HEK293T (cell line): ENCODE data around the gene HJURP.

Experiments used
- CTCF ChIA-PET: fragments of 350-600 bp; formaldehyde crosslinking; extraction: SDS; loops from one replicate; lab custom pipeline; 2021; ENCODE audit warnings: antibody characterized with exemption, inconsistent platforms; lab: Yijun Ruan, JAX
- POLR2A ChIA-PET: fragments of 350-600 bp; formaldehyde crosslinking; extraction: SDS; loops from one replicate; lab custom pipeline; 2020; ENCODE audit warnings: antibody characterized with exemption, inconsistent platforms; lab: Yijun Ruan, JAX
- DNase-seq: peaks from one replicate; pipeline ENCODE4 v3.0.0; 2012; ENCODE audit warnings: mixed read lengths; ENCODE audit errors: extremely low spot score
- ARNT ChIP-seq: fragments of 450-650 bp; IDR thresholded peaks from 2 replicates; pipeline ENCODE4 v1.6.1; 2017; ENCODE audit warnings: mild to moderate bottlenecking
- BHLHE40 ChIP-seq: fragments of 450-650 bp; IDR thresholded peaks from 2 replicates; pipeline ENCODE4 v1.6.1; 2016; ENCODE audit warnings: mild to moderate bottlenecking, moderate library complexity, borderline replicate concordance
- CTBP1 ChIP-seq: fragments of 450-650 bp; IDR thresholded peaks from 2 replicates; pipeline ENCODE4 v1.6.1; 2016; ENCODE audit warnings: borderline replicate concordance
- ELF4 ChIP-seq: fragments of 450-650 bp; IDR thresholded peaks from 2 replicates; pipeline ENCODE4 v1.6.1; 2017; ENCODE audit warnings: antibody characterized with exemption
- FOXA1 ChIP-seq: fragments of 450-650 bp; IDR thresholded peaks from 2 replicates; pipeline ENCODE4 v1.6.1; 2016; ENCODE audit warnings: mild to moderate bottlenecking
- FOXK2 ChIP-seq: fragments of 450-650 bp; IDR thresholded peaks from 2 replicates; pipeline ENCODE4 v1.6.1; 2016; ENCODE audit warnings: mild to moderate bottlenecking
- FOXM1 ChIP-seq: fragments of 450-650 bp; IDR thresholded peaks from 2 replicates; pipeline ENCODE4 v1.6.1; 2017; ENCODE audit warnings: mild to moderate bottlenecking, borderline replicate concordance
- HDGF ChIP-seq: fragments of 450-650 bp; IDR thresholded peaks from 2 replicates; pipeline ENCODE4 v1.6.1; 2017; ENCODE audit warnings: antibody characterized with exemption, borderline replicate concordance
- L3MBTL2 ChIP-seq: fragments of 450-650 bp; conservative IDR thresholded peaks from 2 replicates; pipeline ENCODE4 v1.6.1; 2016; ENCODE audit warnings: mild to moderate bottlenecking
- LEF1 ChIP-seq: fragments of 450-650 bp; IDR thresholded peaks from 2 replicates; pipeline ENCODE4 v1.6.1; 2017; ENCODE audit warnings: mild to moderate bottlenecking, borderline replicate concordance
- NFRKB ChIP-seq: fragments of 450-650 bp; IDR thresholded peaks from 2 replicates; pipeline ENCODE4 v1.6.1; 2016; ENCODE audit warnings: mild to moderate bottlenecking, moderate library complexity
- PKNOX1 ChIP-seq: fragments of 450-650 bp; IDR thresholded peaks from 2 replicates; pipeline ENCODE4 v1.6.1; 2016
- SP1 ChIP-seq: fragments of 450-650 bp; IDR thresholded peaks from 2 replicates; pipeline ENCODE4 v1.6.1; 2017
- SUZ12 ChIP-seq: fragments of 450-650 bp; IDR thresholded peaks from 2 replicates; pipeline ENCODE4 v1.6.1; 2016; ENCODE audit warnings: mild to moderate bottlenecking
- TARDBP ChIP-seq: fragments of 450-650 bp; IDR thresholded peaks from 2 replicates; pipeline ENCODE4 v1.6.1; 2016
- ZNF384 ChIP-seq: fragments of 450-650 bp; IDR thresholded peaks from 2 replicates; pipeline ENCODE4 v1.6.1; 2016

The HJURP gene

DNA sequence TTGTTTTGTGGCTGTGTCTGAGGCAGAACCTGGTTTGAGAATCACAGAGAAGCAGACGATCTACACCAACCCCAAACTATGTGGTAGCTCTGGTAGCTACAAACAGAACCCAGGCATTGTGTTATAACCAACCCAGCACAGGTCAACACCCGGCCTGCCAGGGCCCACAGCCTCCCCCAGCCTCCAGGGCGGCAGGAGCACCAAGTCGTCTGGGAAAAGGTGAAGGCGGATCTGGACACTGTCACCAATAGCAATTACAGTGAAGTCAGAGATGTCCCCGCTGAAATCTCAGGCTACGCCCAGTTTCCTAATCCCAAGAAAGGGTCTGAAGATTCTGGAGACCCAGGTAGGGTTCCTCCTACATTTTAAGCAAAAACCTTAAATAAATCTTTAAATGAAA is 3.6 kb downstream of the HJURP start:
- no peak for DNase-seq
- POLR2A ChIA-PET: no interaction called here
- TF ChIP-seq HDGF (no peak), LEF1 (no peak), ZNF384 (no peak), ELF4 (no peak), FOXA1 (no peak), TARDBP (no peak)
- CTCF ChIA-PET: no interaction called here

DNA sequence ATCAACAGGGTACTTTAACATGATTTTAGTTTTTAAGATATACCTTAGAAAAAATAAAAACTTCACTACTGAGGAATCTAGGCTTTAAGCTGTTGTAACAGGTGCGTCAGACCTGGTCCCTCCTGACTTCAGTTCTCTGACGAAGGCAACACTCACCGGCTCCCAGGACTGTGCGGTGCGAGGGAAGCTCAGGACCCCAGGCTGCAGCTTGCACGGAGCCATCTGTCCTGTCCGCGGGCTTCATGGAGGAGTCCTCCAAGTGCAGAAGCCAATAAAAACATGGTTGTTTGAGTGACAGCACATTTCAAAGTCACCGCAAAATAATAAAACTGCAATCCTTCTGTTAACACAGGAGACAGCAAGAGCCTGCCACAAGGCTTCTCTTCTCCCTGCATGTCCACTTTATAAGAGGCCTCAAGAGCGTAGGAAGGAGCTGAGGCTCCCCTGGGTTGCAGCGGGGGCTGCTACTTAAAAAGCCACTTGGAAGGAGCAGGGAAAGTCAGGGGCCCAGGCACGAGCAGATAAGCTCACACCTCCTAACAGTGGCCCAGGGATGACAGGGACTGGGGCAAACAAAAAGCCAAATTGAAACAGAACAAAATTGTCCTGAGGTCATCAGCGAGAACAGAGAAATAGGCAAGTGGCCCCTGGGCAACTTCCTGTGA is 4.6 kb downstream of the HJURP start:
- ChIA-PET CTCF (no interaction called here), POLR2A (no interaction called here)
- no peak for TF ChIP-seq LEF1
- no peak for TF ChIP-seq NFRKB
- DNase-seq: no peak

DNA sequence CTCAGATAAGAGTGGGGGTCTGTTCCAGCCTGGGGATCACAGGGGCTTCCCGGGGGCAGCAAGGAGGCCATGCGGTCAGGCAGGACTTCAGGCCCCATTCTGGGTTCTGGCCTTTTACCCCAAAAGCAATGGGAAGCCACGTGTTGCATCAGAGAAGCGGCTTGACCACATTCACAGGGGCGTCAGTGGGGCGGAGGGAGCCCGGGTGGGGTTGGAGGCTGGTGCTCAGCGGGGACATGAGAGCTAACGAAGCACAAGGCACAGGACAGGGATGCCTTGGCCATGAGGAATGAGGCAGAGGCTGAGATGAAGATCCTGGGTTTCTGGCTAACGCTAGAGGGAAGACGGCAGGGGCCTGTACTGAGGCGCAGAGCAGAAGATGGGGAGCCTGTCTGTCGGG is 6.1 kb downstream of the HJURP start:
- ChIA-PET CTCF (no interaction called here), POLR2A (no interaction called here)
- no peak for DNase-seq
- TF ChIP-seq PKNOX1 (no peak), SUZ12 (no peak), NFRKB (no peak), L3MBTL2 (no peak), SP1 (no peak), ARNT (no peak), ELF4 (no peak), TARDBP (no peak), HDGF (no peak), ZNF384 (no peak), FOXA1 (no peak), LEF1 (no peak), CTBP1 (no peak), FOXK2 (no peak)

- ChIA-PET POLR2A (no interaction called here), CTCF (no interaction called here)
- TF ChIP-seq NFRKB (no peak), FOXM1 (no peak), ZNF384 (no peak), PKNOX1 (no peak), CTBP1 (no peak), TARDBP (no peak), L3MBTL2 (no peak), LEF1 (no peak), FOXA1 (no peak), HDGF (no peak), ELF4 (no peak), SUZ12 (no peak)
- no peak for DNase-seq
Observed at GRCh38 chr2:233847248-233847898, 7.0 kb downstream of the HJURP start.

- TF ChIP-seq TARDBP (no peak), CTBP1 (no peak), ELF4 (no peak), NFRKB (no peak), L3MBTL2 (no peak), BHLHE40 (no peak), ZNF384 (no peak), HDGF (no peak), FOXM1 (no peak)
- ChIA-PET POLR2A (no interaction called here), CTCF (no interaction called here)
- no peak for DNase-seq
Observed at GRCh38 chr2:233846387-233847247, 7.7 kb downstream of the HJURP start.

DNA sequence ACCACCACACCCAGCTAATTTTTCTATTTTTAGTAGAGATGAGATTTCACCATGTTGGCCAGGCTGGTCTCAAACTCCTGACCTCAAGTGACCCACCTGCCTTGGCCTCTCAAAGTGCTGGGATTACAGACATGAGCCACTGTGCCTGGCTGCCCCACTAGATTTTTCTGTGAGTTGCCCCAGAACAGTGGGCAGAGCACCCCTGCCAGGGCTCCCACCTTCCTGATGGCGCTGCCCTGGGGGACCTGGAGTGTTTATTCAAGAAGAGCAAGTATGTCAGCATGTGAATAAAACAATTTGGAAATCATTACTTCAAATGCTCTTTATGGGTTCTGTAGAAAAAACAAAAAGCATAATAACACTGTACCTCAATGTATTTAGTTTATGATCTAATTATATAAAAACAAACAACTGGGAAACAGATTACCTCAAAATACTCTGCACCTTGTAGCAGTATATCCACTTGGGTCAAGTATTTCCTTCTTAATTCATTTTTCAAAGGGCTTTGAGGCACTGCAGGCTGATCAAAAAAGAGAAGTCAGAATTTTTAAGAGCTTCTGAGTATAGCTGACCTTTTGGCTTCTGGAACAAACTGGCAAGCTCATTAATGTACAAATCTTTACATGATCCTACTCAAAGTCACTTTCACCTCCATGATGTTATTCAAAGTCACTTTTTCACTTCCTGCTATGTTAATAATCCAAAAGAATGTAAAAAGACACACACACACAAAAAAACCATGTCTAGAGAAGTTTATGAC is 8.9 kb downstream of the HJURP start:
- CTCF ChIA-PET: no interaction called here
- no peak for DNase-seq
- TF ChIP-seq NFRKB (no peak), SP1 (no peak), CTBP1 (no peak), ELF4 (no peak), HDGF (no peak), SUZ12 (no peak), FOXK2 (no peak), TARDBP (no peak), LEF1 (no peak), BHLHE40 (no peak), ARNT (no peak), FOXA1 (no peak)
- POLR2A ChIA-PET: interaction anchor here (1.1 kb wide), 1 partner anchor 11 kb away, joined by 3 read pairs; no protein-coding TSS in a partner anchor
